Measurements from ENCODE around the gene VSTM2A. TPM values are rescaled to one million over a fixed set of nuclear protein-coding genes. Genes with fewer than 3 reads are reported as not detected.

VSTM2A gene
- total RNA-seq, 1 donor from 2014 or later = not detected

GRCh38 chr7:54615537-54615936 lies 73.4 kb downstream of the VSTM2A start:
- no peak for DNase-seq (ENCODE audit: extremely low read depth, low read depth, low spot score)

Other genes starting within 250 kb of the VSTM2A start
- 345 and 495 TPM in 2 replicates for gene SEC61G, start 216.8 kb downstream of the VSTM2A start, total RNA-seq

Data from glomerular endothelial cell (primary cell).